WTC11 (cell line): ENCODE results near the gene DTNA. TPM values are rescaled to one million over a fixed set of nuclear protein-coding genes. Genes with fewer than 3 reads are reported as not detected.

ENCODE experiments used
- ATAC-seq: fragments of 200-7000 bp; cut with Tn5 transposase; 2 replicates; pipeline ENCODE4 v1.10.0; 2021; ENCODE audit warnings: mild to moderate bottlenecking, moderate library complexity
- CTCF ChIA-PET: fragments of 300-600 bp; sonication (Branson Sonifier 250); formaldehyde crosslinking; loops from one replicate; lab custom pipeline; 2021; ENCODE audit warnings: antibody characterized with exemption; lab: Charles Lee
- POLR2A ChIA-PET: fragments of 350-600 bp; sonication (Branson Sonifier 250); formaldehyde crosslinking; loops from one replicate; lab custom pipeline; 2021; ENCODE audit warnings: antibody characterized with exemption; lab: Charles Lee
- DNase-seq: peaks from one replicate; pipeline ENCODE4 v3.0.0; 2021; ENCODE audit warnings: low spot score
- H3K27ac Mint-ChIP-seq: 2 replicates; pipeline ENCODE4 v1.8.0; 2021; ENCODE audit warnings: mixed read lengths
- H3K27me3 Mint-ChIP-seq: 2 replicates; pipeline ENCODE4 v1.8.0; 2021; ENCODE audit warnings: low read depth, mild to moderate bottlenecking, moderate library complexity, mixed read lengths
- H3K36me3 Mint-ChIP-seq: 2 replicates; pipeline ENCODE4 v1.8.0; 2021; ENCODE audit warnings: mixed read lengths
- H3K4me1 Mint-ChIP-seq: 2 replicates; pipeline ENCODE4 v1.8.0; 2022; ENCODE audit warnings: mixed read lengths
- H3K4me3 Mint-ChIP-seq: 2 replicates; pipeline ENCODE4 v1.8.0; 2021; ENCODE audit warnings: mild to moderate bottlenecking, moderate library complexity, mixed read lengths
- H3K9me3 Mint-ChIP-seq: 2 replicates; pipeline ENCODE4 v1.8.0; 2021; ENCODE audit warnings: mixed read lengths
- ATF6 ChIP-seq: sonication (generic); formaldehyde crosslinking; IDR thresholded peaks from 2 replicates; pipeline ENCODE4 v1.8.1; 2023; ENCODE audit warnings: mild to moderate bottlenecking, missing genetic modification reagents
- E2F1 ChIP-seq: sonication (generic); formaldehyde crosslinking; IDR thresholded peaks from 2 replicates; pipeline ENCODE4 v1.8.0; 2022; ENCODE audit warnings: mild to moderate bottlenecking, missing genetic modification reagents
- FOXP4 ChIP-seq: sonication (generic); formaldehyde crosslinking; IDR thresholded peaks from 2 replicates; pipeline ENCODE4 v1.8.0; 2022; ENCODE audit warnings: mild to moderate bottlenecking, missing genetic modification reagents
- HMGA2 ChIP-seq: fragments of 250-450 bp; sonication (Bioruptor Pico); IDR thresholded peaks from 2 replicates; pipeline ENCODE4 v1.4.0; 2021; ENCODE audit warnings: mild to moderate bottlenecking, moderate library complexity
- KAT7 ChIP-seq: sonication (generic); formaldehyde crosslinking; IDR thresholded peaks from 2 replicates; pipeline ENCODE4 v1.8.1; 2023; ENCODE audit warnings: missing genetic modification reagents, mild to moderate bottlenecking, borderline replicate concordance
- MAX ChIP-seq: sonication (generic); formaldehyde crosslinking; IDR thresholded peaks from 2 replicates; pipeline ENCODE4 v1.8.0; 2022; ENCODE audit warnings: mild to moderate bottlenecking, missing genetic modification reagents
- MYBL2 ChIP-seq: sonication (generic); formaldehyde crosslinking; IDR thresholded peaks from 2 replicates; pipeline ENCODE4 v1.8.1; 2023; ENCODE audit warnings: mild to moderate bottlenecking, moderate library complexity, missing genetic modification reagents
- OVOL2 ChIP-seq: fragments of 250-450 bp; sonication (Bioruptor Pico); IDR thresholded peaks from 2 replicates; pipeline ENCODE4 v1.9.0; 2021; ENCODE audit warnings: mild to moderate bottlenecking, borderline replicate concordance
- SMAD3 ChIP-seq: sonication (generic); formaldehyde crosslinking; IDR thresholded peaks from 2 replicates; pipeline ENCODE4 v1.8.0; 2022; ENCODE audit warnings: missing genetic modification reagents, mild to moderate bottlenecking, borderline replicate concordance
- TCF7 ChIP-seq: sonication (generic); formaldehyde crosslinking; IDR thresholded peaks from 2 replicates; pipeline ENCODE4 v1.8.0; 2022; ENCODE audit warnings: mild to moderate bottlenecking, low read depth, missing genetic modification reagents, moderate library complexity
- USF2 ChIP-seq: sonication (generic); formaldehyde crosslinking; IDR thresholded peaks from 2 replicates; pipeline ENCODE4 v1.8.1; 2023; ENCODE audit warnings: mild to moderate bottlenecking, missing genetic modification reagents, moderate library complexity
- ZNF317 ChIP-seq: sonication (generic); formaldehyde crosslinking; IDR thresholded peaks from 2 replicates; pipeline ENCODE4 v1.8.1; 2023; ENCODE audit warnings: low read depth, mild to moderate bottlenecking, moderate library complexity, missing genetic modification reagents, borderline replicate concordance
- total RNA-seq: library from RNA; stranded (reverse); gene quantifications from 3 replicates; pipeline ENCODE4 v1.2.3, GENCODE V29; 2021

The DTNA gene
- total RNA-seq, 1 experiment from 2014 or later: 16.1 TPM

- POLR2A ChIA-PET: no interaction called here
- no peak overlapping the region for H3K27ac Mint-ChIP-seq
- DNase-seq (no peak), ATAC-seq (no peak)
- H3K4me3 Mint-ChIP-seq: no peak overlapping the region
- CTCF ChIA-PET: no interaction called here
- TF ChIP-seq ZNF317 (CRISPR knock-in tag): 0 out of 2 replicates have a peak, but pooled peaks have one; percentile 34
- no peak for TF ChIP-seq FOXP4 (CRISPR knock-in tag)
- no peaks in the 10 kb centered on the region for H3K27me3 Mint-ChIP-seq
- H3K9me3 Mint-ChIP-seq: peaks cover 15% of the 10 kb centered on the region
- H3K36me3 Mint-ChIP-seq: no peaks in the 10 kb centered on the region
- H3K4me1 Mint-ChIP-seq: peaks cover 6% of the 10 kb centered on the region
Measured at GRCh38 chr18:34926683-34927082, 216.6 kb downstream of the DTNA start.

GRCh38 chr18:34928088-34928753, 218.1 kb downstream of the DTNA start:
- TF ChIP-seq E2F1 (CRISPR knock-in tag): no peak
- TF ChIP-seq TCF7 (CRISPR knock-in tag): no peak
- TF ChIP-seq ATF6 (CRISPR knock-in tag): no peak
- TF ChIP-seq OVOL2 (CRISPR knock-in tag): no peak
- no peak for TF ChIP-seq HMGA2 (CRISPR knock-in tag)
- TF ChIP-seq KAT7 (CRISPR knock-in tag): no peak
- no peak for TF ChIP-seq MAX (CRISPR knock-in tag)
- no peak for TF ChIP-seq USF2 (CRISPR knock-in tag)
- TF ChIP-seq, all 79 proteins: peak for 0
- Mint-ChIP-seq H3K36me3 (no peaks in the 10 kb centered on the region), H3K4me1 (peaks cover 11% of the 10 kb centered on the region), H3K9me3 (peaks cover 20% of the 10 kb centered on the region), H3K4me3 (no peak overlapping the region), H3K27ac (no peak overlapping the region), H3K27me3 (no peaks in the 10 kb centered on the region)
- CTCF ChIA-PET: interaction anchor here (1.7 kb wide), 1 partner anchor 61 kb away, joined by 5 read pairs; no protein-coding TSS in a partner anchor
- POLR2A ChIA-PET: no interaction called here
- ATAC-seq (peak; percentile 32; the same call in 1 of the 2 replicates), DNase-seq (no peak)

- ChIA-PET CTCF (interaction anchor here (1.7 kb wide), 1 partner anchor 61 kb away, joined by 5 read pairs; no protein-coding TSS in a partner anchor), POLR2A (no interaction called here)
- TF ChIP-seq SMAD3 (CRISPR knock-in tag) (no peak), MYBL2 (CRISPR knock-in tag) (no peak)
- DNase-seq (no peak), ATAC-seq (no peak)
- Mint-ChIP-seq H3K4me1 (peaks cover 11% of the 10 kb centered on the region), H3K36me3 (no peaks in the 10 kb centered on the region), H3K27ac (no peak overlapping the region), H3K4me3 (no peak overlapping the region), H3K9me3 (peaks cover 22% of the 10 kb centered on the region), H3K27me3 (no peaks in the 10 kb centered on the region)
Measured at GRCh38 chr18:34928754-34929335, 218.7 kb downstream of the DTNA start.
